IMR-90 (cell line): Measurements from ENCODE around the gene ABCB9. TPM values are rescaled to one million over a fixed set of nuclear protein-coding genes. Genes with fewer than 3 reads are reported as not detected.

Experiments used
- ATAC-seq: fragments of 200-7000 bp; cut with Tn5 transposase; 2 replicates; pipeline ENCODE4 v1.9.1; 2020; ENCODE audit warnings: low read depth, mild to moderate bottlenecking, moderate library complexity
- BruUV-seq: library from RNA; stranded (reverse); fragments of 400-500 nt; replicated peaks from 2 replicates; lab custom pipeline; 2021; lab: Mats Ljungman, UMichigan
- CTCF ChIA-PET: fragments of 300-600 bp; formaldehyde crosslinking; extraction: SDS; loops from one replicate; lab custom pipeline; 2021; ENCODE audit warnings: antibody characterized with exemption; lab: Yijun Ruan, JAX
- POLR2A ChIA-PET: fragments of 300-600 bp; sonication (Branson Sonifier 250); formaldehyde crosslinking; loops from one replicate; lab custom pipeline; 2022; ENCODE audit warnings: antibody characterized with exemption; ENCODE audit not compliant: unreplicated experiment; lab: Charles Lee
- DNase-seq: peaks from one replicate; pipeline ENCODE4 v3.0.0; 2013
- H2AFZ ChIP-seq: replicated peaks from 2 replicates; pipeline ENCODE3; 2013; ENCODE audit warnings: low read length, mild to moderate bottlenecking; ENCODE audit not compliant: poor library complexity
- H2AK5ac ChIP-seq: 2 replicates; pipeline ENCODE4 v1.6.1; 2013; ENCODE audit warnings: low read depth, low read length, inconsistent platforms
- H2AK9ac ChIP-seq: replicated peaks from 2 replicates; pipeline ENCODE3; 2013; ENCODE audit warnings: mild to moderate bottlenecking, low read depth, low read length, moderate library complexity; ENCODE audit not compliant: poor library complexity
- H2BK120ac ChIP-seq: 2 replicates; pipeline ENCODE4 v1.6.1; 2013; ENCODE audit warnings: low read depth, low read length, inconsistent platforms
- H2BK15ac ChIP-seq: 3 replicates; pipeline ENCODE4 v1.6.1; 2013; ENCODE audit warnings: low read depth, low read length, inconsistent platforms
- H2BK20ac ChIP-seq: 2 replicates; pipeline ENCODE4 v1.6.1; 2013; ENCODE audit warnings: low read depth, mild to moderate bottlenecking, inconsistent platforms, low read length, moderate library complexity
- H2BK5ac ChIP-seq: 2 replicates; pipeline ENCODE4 v1.6.1; 2013; ENCODE audit warnings: mild to moderate bottlenecking, low read depth, low read length, inconsistent platforms; ENCODE audit not compliant: poor library complexity, severe bottlenecking
- H3K14ac ChIP-seq: replicated peaks from 2 replicates; pipeline ENCODE4 v1.6.1; 2013; ENCODE audit warnings: low read depth, low read length, inconsistent platforms
- H3K18ac ChIP-seq: 2 replicates; pipeline ENCODE4 v1.6.1; 2013; ENCODE audit warnings: low read depth, low read length, control low read depth
- H3K23ac ChIP-seq: 2 replicates; pipeline ENCODE4 v1.6.1; 2013; ENCODE audit warnings: low read depth, low read length, inconsistent platforms
- H3K27ac ChIP-seq: 2 replicates; pipeline ENCODE4 v1.5.1; 2013; ENCODE audit warnings: mild to moderate bottlenecking, control low read depth, low read length; ENCODE audit not compliant: insufficient read depth
- H3K27me3 ChIP-seq: 2 replicates; pipeline ENCODE4 v1.6.1; 2013; ENCODE audit warnings: low read length; ENCODE audit not compliant: control insufficient read depth, insufficient read depth
- H3K36me3 ChIP-seq: 2 replicates; pipeline ENCODE4 v1.6.1; 2013; ENCODE audit warnings: low read length, mixed read lengths; ENCODE audit not compliant: control insufficient read depth, insufficient read depth
- H3K4ac ChIP-seq: 2 replicates; pipeline ENCODE4 v1.6.1; 2013; ENCODE audit warnings: low read depth, low read length, inconsistent platforms
- H3K4me1 ChIP-seq: 2 replicates; pipeline ENCODE4 v1.6.1; 2013; ENCODE audit warnings: low read length, mixed read lengths; ENCODE audit not compliant: control insufficient read depth, insufficient read depth
- H3K4me2 ChIP-seq: 2 replicates; pipeline ENCODE4 v1.6.1; 2013; ENCODE audit warnings: low read depth, mild to moderate bottlenecking, control low read depth, low read length, moderate library complexity
- H3K4me3 ChIP-seq: 2 replicates; pipeline ENCODE4 v1.5.1; 2013; ENCODE audit warnings: low read depth, mild to moderate bottlenecking, control low read depth, low read length, moderate library complexity; ENCODE audit not compliant: insufficient read depth
- H3K56ac ChIP-seq: 2 replicates; pipeline ENCODE4 v1.6.1; 2013; ENCODE audit warnings: low read length, inconsistent platforms; ENCODE audit not compliant: insufficient read depth; ENCODE audit errors: extremely low read depth
- H3K79me1 ChIP-seq, 2 experiments: 2 replicates each; pipeline ENCODE4 v1.6.1; 2013; ENCODE audit warnings: low read length in 2 of 2, inconsistent platforms in 1 of 2, low read depth in 1 of 2
- H3K9ac ChIP-seq: 2 replicates; pipeline ENCODE4 v1.6.1; 2013; ENCODE audit warnings: low read depth, low read length, control low read depth
- H3K9me1 ChIP-seq: 2 replicates; pipeline ENCODE4 v1.6.1; 2013; ENCODE audit warnings: low read length, inconsistent platforms; ENCODE audit not compliant: insufficient read depth
- H3K9me3 ChIP-seq: 2 replicates; pipeline ENCODE4 v1.6.1; 2013; ENCODE audit warnings: low read length; ENCODE audit not compliant: control insufficient read depth, insufficient read depth
- H4K20me1 ChIP-seq: 2 replicates; pipeline ENCODE4 v1.6.1; 2013; ENCODE audit warnings: low read length, inconsistent platforms; ENCODE audit not compliant: insufficient read depth
- H4K5ac ChIP-seq: 2 replicates; pipeline ENCODE4 v1.6.1; 2013; ENCODE audit warnings: mild to moderate bottlenecking, low read depth, low read length, control low read depth
- H4K8ac ChIP-seq, 2 experiments: 2 replicates each; pipeline ENCODE4 v1.6.1; 2013; ENCODE audit warnings: low read depth in 2 of 2, low read length in 2 of 2, control low read depth in 1 of 2, inconsistent platforms in 1 of 2
- H4K91ac ChIP-seq: 2 replicates; pipeline ENCODE4 v1.6.1; 2013; ENCODE audit warnings: low read depth, low read length, inconsistent platforms; ENCODE audit not compliant: insufficient read depth
- BHLHE40 ChIP-seq: fragments of 150-350 bp; IDR thresholded peaks from 2 replicates; pipeline ENCODE4 v1.6.1; 2016; ENCODE audit warnings: mild to moderate bottlenecking, low read depth, low read length
- CEBPB ChIP-seq: IDR thresholded peaks from 2 replicates; pipeline ENCODE4 v1.6.1; 2012; ENCODE audit warnings: low read depth, low read length, improper control_type of control experiment
- CHD1 ChIP-seq: IDR thresholded peaks from 2 replicates; pipeline ENCODE4 v1.6.1; 2012; ENCODE audit warnings: low read depth, low read length, improper control_type of control experiment
- FOS ChIP-seq: fragments of 150-350 bp; IDR thresholded peaks from 2 replicates; pipeline ENCODE4 v1.6.1; 2016; ENCODE audit warnings: low read depth, low read length
- MAFK ChIP-seq: IDR thresholded peaks from 2 replicates; pipeline ENCODE4 v1.6.1; 2012; ENCODE audit warnings: low read depth, low read length, improper control_type of control experiment
- MAZ ChIP-seq: IDR thresholded peaks from 2 replicates; pipeline ENCODE4 v1.6.1; 2012; ENCODE audit warnings: low read depth, mild to moderate bottlenecking, low read length, improper control_type of control experiment, moderate library complexity, borderline replicate concordance
- MXI1 ChIP-seq: IDR thresholded peaks from 2 replicates; pipeline ENCODE4 v1.6.1; 2012; ENCODE audit warnings: low read depth, mild to moderate bottlenecking, low read length, moderate library complexity, borderline replicate concordance
- NFE2L2 ChIP-seq: fragments of 150-350 bp; IDR thresholded peaks from 2 replicates; pipeline ENCODE4 v1.6.1; 2016; ENCODE audit warnings: low read depth, mild to moderate bottlenecking, low read length
- POLR2A ChIP-seq: IDR thresholded peaks from 2 replicates; pipeline ENCODE4 v1.6.1; 2012; ENCODE audit warnings: mild to moderate bottlenecking, low read depth, low read length
- RAD21 ChIP-seq: IDR thresholded peaks from 2 replicates; pipeline ENCODE4 v1.6.1; 2012; ENCODE audit warnings: low read length, improper control_type of control experiment
- RCOR1 ChIP-seq: IDR thresholded peaks from 2 replicates; pipeline ENCODE4 v1.6.1; 2012; ENCODE audit warnings: mild to moderate bottlenecking, low read length, improper control_type of control experiment; ENCODE audit not compliant: insufficient replicate concordance
- RFX5 ChIP-seq: IDR thresholded peaks from 2 replicates; pipeline ENCODE4 v1.8.0; 2012; ENCODE audit warnings: low read depth, mild to moderate bottlenecking, low read length, moderate library complexity
- SMC3 ChIP-seq: fragments of 150-350 bp; IDR thresholded peaks from 2 replicates; pipeline ENCODE4 v1.6.1; 2016; ENCODE audit warnings: low read depth, mild to moderate bottlenecking, antibody characterized with exemption, low read length, moderate library complexity
- WGBS, 2 experiments: methylation state at CpG; one replicate each; pipeline versions ENCODE4 v1.1.5 to v1.1.7; 2013; ENCODE audit warnings: missing lambda C conversion rate in 2 of 2; ENCODE audit not compliant: insufficient read length in 1 of 2; ENCODE audit errors: extremely low coverage in 2 of 2; 5-methylcytosine and 5-hydroxymethylcytosine counted together
- dilution Hi-C: fragments of 300-500 bp; cut with HindIII; formaldehyde crosslinking; loops from one replicate; pipeline ENCODE4 v1.14.3; 2018; ENCODE audit warnings: low sequenced_read_pairs; ENCODE audit not compliant: unreplicated experiment
- in situ Hi-C: fragments of 300-500 bp; cut with MboI; formaldehyde crosslinking; loops from 3 replicates; pipeline ENCODE4 v1.14.3; 2019; ENCODE audit warnings: low sequenced_read_pairs, inconsistent platforms, mixed read lengths
- intact Hi-C: fragments of 100-400 bp; cut with micrococcal nuclease; formaldehyde crosslinking; loops from 2 replicates; pipeline ENCODE4 v1.10.0; 2022
- polyA plus RNA-seq, 3 experiments: library from polyadenylated mRNA; depleted of rRNA; stranded (reverse); fragments of >200 nt; gene quantifications; 2 replicates each; pipeline ENCODE4 v1.2.3, GENCODE V29; 2012; ENCODE audit warnings: low replicate concordance in 1 of 3
- total RNA-seq: library from RNA; depleted of rRNA; stranded (reverse); fragments of >200 nt; gene quantifications from 2 replicates; pipeline ENCODE4 v1.2.3, GENCODE V29; 2012
- TF ChIP-seq, protein P1 (sequence below): fragments of 150-350 bp; IDR thresholded peaks from 2 replicates; pipeline ENCODE4 v1.6.1; 2016; ENCODE audit warnings: low read depth, mild to moderate bottlenecking, low read length, moderate library complexity, borderline replicate concordance
- TF ChIP-seq, protein P2 (sequence below): conservative IDR thresholded peaks from 2 replicates; pipeline ENCODE4 v1.5.1; 2012; ENCODE audit warnings: mild to moderate bottlenecking, low read depth, low read length, improper control_type of control experiment
- TF ChIP-seq, protein P3 (sequence below): fragments of 150-350 bp; IDR thresholded peaks from 2 replicates; pipeline ENCODE4 v1.6.1; 2017; ENCODE audit warnings: mild to moderate bottlenecking, antibody characterized with exemption, low read length, low read depth

ABCB9 gene
- total and polyA plus RNA-seq, 2 of the 4 experiments (the other 2 are of a cell fraction), result 5.6 to 8.3 TPM

DNA sequence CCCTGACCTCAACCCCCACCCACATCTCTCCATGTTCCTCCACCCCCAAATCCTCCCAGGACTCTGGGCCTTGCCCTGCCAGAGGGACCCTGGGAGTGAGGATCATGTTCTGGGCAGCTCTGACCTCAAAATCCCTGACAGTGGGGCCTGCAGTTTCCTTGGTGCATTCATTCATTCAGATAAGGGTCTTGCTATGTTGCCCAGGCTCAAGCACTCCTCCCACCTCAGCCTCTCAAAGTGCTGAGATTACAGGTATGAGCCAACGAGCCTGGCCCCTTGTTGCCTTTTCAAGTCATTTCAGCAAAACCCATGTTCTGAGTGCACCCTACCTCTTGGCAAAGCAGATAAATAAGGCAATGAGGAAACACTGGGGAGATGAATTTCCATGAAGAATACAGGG, 43.8 kb upstream of the ABCB9 start:
- dilution Hi-C loops, result no loop called here
- DNase-seq (no peak), ATAC-seq (no peak)
- intact Hi-C loops, result no loop called here
- in situ Hi-C loops, result no loop called here
- BruUV-seq, result no TSS peak
- ChIA-PET POLR2A (no interaction called here), CTCF (interaction anchor here (1.3 kb wide), 1 partner anchor 32 kb away, joined by 5 read pairs; no protein-coding TSS in a partner anchor)
- peaks cover 22% of the 10 kb centered on the region; the same call in 1 of the 2 replicates for H3K36me3 ChIP-seq
- no CpG with 5 or more reads among the region's 1 CpG for WGBS, 2 experiments
- no peak overlapping the region for H2BK20ac ChIP-seq
- no peak overlapping the region for H2AFZ ChIP-seq
- H4K91ac ChIP-seq, result no peak overlapping the region
- H4K8ac ChIP-seq, result no peak overlapping the region
- no peaks in the 10 kb centered on the region for H3K79me1 ChIP-seq
- no peak overlapping the region for H3K18ac ChIP-seq
- H3K4me1 ChIP-seq, result 0 out of 2 replicates have a peak, but pooled peaks cover 3% of the 10 kb centered on the region
- H3K23ac ChIP-seq, result no peak overlapping the region
- no peak overlapping the region for H3K14ac ChIP-seq
- no peak overlapping the region for H3K9ac ChIP-seq
- no peak for TF ChIP-seq MXI1
- no peak for TF ChIP-seq NFE2L2
- TF ChIP-seq, protein P1, sequence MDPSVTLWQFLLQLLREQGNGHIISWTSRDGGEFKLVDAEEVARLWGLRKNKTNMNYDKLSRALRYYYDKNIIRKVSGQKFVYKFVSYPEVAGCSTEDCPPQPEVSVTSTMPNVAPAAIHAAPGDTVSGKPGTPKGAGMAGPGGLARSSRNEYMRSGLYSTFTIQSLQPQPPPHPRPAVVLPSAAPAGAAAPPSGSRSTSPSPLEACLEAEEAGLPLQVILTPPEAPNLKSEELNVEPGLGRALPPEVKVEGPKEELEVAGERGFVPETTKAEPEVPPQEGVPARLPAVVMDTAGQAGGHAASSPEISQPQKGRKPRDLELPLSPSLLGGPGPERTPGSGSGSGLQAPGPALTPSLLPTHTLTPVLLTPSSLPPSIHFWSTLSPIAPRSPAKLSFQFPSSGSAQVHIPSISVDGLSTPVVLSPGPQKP, result no peak
- TF ChIP-seq RFX5, result no peak
- TF ChIP-seq RAD21, result no peak
- TF ChIP-seq CEBPB, result no peak
- TF ChIP-seq MAFK, result no peak
- TF ChIP-seq MAZ, result no peak
- TF ChIP-seq, protein P2, sequence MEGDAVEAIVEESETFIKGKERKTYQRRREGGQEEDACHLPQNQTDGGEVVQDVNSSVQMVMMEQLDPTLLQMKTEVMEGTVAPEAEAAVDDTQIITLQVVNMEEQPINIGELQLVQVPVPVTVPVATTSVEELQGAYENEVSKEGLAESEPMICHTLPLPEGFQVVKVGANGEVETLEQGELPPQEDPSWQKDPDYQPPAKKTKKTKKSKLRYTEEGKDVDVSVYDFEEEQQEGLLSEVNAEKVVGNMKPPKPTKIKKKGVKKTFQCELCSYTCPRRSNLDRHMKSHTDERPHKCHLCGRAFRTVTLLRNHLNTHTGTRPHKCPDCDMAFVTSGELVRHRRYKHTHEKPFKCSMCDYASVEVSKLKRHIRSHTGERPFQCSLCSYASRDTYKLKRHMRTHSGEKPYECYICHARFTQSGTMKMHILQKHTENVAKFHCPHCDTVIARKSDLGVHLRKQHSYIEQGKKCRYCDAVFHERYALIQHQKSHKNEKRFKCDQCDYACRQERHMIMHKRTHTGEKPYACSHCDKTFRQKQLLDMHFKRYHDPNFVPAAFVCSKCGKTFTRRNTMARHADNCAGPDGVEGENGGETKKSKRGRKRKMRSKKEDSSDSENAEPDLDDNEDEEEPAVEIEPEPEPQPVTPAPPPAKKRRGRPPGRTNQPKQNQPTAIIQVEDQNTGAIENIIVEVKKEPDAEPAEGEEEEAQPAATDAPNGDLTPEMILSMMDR, result no peak
- TF ChIP-seq CHD1, result no peak
- no peak for TF ChIP-seq RCOR1
- TF ChIP-seq, protein P3, sequence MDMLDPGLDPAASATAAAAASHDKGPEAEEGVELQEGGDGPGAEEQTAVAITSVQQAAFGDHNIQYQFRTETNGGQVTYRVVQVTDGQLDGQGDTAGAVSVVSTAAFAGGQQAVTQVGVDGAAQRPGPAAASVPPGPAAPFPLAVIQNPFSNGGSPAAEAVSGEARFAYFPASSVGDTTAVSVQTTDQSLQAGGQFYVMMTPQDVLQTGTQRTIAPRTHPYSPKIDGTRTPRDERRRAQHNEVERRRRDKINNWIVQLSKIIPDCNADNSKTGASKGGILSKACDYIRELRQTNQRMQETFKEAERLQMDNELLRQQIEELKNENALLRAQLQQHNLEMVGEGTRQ, result no peak
- TF ChIP-seq FOS, result no peak
- no peak for TF ChIP-seq POLR2A
- no peak for TF ChIP-seq SMC3
- TF ChIP-seq BHLHE40, result no peak
- H2BK120ac ChIP-seq, result no peak overlapping the region
- H4K20me1 ChIP-seq, result no peaks in the 10 kb centered on the region
- no peak overlapping the region for H2AK5ac ChIP-seq
- no peak overlapping the region for H2BK15ac ChIP-seq
- H3K56ac ChIP-seq, result no peak overlapping the region
- H3K27me3 ChIP-seq, result no peaks in the 10 kb centered on the region
- peaks cover 14% of the 10 kb centered on the region for H3K9me1 ChIP-seq
- no peak overlapping the region for H2BK5ac ChIP-seq
- no peak overlapping the region for H2AK9ac ChIP-seq
- no peak overlapping the region for H4K5ac ChIP-seq
- no peak overlapping the region for H3K27ac ChIP-seq
- no peaks in the 10 kb centered on the region for H3K9me3 ChIP-seq
- no peak overlapping the region for H3K4me3 ChIP-seq
- H3K4ac ChIP-seq, result no peak overlapping the region
- H3K4me2 ChIP-seq, result no peak overlapping the region
